Measurements from ENCODE around the gene LAGE3.
A peak's percentile ranks its signal among the peaks of the same experiment; 100 is the strongest.

The LAGE3 gene

DNA sequence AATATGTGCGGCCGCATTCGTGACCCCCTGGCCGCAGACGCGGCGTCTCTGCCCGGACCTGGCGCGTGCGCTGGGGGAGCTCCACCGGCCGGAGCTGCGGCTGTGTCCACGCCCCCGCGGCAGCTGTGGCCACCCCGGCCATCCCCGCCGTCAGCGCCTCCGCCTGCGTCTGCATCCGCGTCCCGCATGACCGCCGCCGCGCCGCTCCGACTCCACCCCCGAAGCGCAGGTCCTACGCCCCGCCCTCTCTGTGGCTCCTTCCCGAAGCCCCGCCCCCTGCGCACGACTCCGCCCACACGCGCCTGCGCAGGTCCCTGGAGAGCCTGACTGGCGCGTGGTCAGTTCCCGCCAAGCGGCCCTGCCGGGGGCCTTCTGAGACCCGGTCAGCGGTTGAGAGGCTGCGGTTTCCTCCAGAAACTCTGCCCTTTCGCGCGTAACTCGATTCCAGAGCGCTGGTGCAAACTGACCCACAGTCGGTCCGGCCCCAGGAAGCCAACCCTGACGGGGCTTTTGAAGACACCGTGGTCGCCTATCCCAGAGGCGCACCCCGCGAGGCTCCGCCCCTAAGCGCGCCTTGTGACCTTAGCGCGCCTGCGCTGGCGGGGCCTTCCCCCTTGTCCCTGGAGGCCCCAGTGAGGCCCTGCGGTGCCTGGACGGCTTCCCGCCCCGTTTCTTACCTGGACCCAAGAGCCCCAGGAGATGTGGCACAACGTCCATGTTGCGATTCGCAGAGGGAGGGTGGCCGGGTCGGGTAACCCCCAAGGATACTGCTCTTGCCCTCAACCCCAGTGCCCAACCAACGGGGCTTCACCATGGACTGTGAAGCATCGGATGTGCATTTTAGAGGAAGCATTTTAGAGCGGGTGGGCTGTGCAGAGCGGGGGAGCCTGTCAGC is at the start of gene LAGE3:
TSS of gene LAGE3 (minus strand) at position 554 of the 895 bp plus-strand sequence. CDS start at position 188, 366 bp downstream.
- peak; percentile 82 for DNase-seq

DNA sequence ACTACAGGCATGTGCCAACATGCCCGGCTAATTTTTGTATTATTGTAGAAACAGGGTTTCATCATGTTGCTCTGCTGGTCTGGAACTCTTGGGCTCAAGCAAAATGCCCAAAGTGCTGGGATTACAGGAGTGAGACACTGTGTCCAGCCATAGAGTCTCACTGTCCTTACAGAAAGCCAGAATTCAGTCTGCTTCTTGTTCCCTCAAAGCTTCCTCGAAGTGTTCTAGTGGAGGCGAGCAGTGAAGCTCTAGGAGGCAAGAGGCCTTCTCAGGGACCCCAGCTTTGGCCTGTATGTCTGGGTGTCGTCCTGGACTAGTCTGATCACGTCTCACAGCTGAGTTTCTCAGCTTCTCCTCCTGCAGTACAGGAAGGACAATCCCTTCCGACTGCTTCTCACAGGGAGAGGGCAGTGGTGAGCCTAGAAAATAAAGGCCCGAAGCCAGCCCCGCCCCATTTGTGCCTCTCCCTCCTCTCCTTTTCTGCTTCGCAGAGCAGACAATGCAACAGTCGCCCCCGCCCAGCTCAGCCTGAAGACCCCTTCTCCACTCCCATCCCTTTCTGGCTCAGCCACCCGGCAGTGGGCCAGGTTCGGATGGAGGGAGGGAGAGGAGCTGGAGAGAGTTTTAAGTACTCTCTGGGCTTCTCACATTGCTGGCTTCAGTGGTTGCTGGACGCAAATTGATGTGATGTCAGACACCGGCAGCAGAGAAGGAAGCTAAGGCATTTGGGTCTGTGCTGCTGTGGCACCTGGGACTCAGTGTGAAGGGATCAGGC is 48.0 kb upstream of the LAGE3 start:
- DNase-seq, result peak; percentile 64

- DNase-seq, result no peak
These were observed 46.8 kb upstream of the LAGE3 start for GRCh38 chrX:154525606-154526490.

- DNase-seq, result no peak
These were observed 40.3 kb upstream of the LAGE3 start for GRCh38 chrX:154519389-154519788.

DNA sequence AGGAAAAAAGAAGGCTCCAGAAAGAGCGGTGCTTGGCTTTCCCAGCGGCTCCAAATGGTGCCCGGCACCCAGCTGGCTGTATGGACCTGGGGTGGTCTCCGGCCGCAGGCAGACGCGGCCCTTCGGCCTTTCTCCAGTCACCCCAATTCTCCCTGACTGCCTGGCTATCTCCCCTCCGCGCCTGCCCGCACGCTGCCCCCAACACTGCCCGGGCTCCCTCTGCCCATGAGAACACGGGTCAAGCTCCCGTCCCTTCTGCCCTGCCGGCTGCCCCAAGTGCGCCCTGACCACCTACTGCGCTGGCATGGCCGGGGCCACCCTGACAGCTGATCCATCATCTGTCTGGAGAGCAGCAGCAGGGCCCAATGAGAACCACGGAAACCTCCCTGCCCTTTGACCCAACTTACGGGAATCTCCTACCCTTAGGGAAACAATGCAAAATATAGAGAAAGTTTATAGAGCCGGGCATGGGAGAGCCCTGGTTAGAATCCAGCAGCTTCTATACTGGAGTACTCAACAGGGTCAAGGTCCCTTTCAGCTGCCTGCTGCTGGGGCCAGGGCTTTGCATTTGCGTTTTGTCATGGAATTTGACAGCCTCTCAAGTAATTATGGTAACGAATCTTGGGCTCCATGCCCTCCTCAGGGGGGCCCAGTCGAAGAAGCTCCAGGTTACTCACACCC is 38.2 kb upstream of the LAGE3 start:
- no peak for DNase-seq

DNA sequence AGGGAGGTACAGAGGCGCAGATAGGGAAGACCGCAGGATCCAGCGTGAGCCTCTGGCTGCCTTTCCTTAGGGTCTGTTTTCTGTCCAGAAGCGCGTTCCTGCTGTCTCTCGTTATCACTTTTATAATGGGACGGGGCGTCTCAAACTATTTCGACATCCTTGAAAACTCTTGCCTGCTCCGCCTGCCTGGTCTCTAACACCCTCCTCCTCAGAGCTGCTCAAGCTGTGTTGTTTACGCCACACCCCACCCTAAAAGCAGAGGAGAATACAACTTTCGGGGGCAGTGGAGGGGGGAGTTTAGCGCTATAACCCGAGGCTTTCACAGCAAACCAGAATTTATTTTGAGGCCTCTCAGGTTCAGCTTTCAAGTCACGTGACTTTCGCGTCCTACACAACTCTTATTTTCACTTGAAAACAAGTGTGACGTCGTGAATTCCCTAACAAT is 37.6 kb upstream of the LAGE3 start:
- DNase-seq, result peak; percentile 25

DNA sequence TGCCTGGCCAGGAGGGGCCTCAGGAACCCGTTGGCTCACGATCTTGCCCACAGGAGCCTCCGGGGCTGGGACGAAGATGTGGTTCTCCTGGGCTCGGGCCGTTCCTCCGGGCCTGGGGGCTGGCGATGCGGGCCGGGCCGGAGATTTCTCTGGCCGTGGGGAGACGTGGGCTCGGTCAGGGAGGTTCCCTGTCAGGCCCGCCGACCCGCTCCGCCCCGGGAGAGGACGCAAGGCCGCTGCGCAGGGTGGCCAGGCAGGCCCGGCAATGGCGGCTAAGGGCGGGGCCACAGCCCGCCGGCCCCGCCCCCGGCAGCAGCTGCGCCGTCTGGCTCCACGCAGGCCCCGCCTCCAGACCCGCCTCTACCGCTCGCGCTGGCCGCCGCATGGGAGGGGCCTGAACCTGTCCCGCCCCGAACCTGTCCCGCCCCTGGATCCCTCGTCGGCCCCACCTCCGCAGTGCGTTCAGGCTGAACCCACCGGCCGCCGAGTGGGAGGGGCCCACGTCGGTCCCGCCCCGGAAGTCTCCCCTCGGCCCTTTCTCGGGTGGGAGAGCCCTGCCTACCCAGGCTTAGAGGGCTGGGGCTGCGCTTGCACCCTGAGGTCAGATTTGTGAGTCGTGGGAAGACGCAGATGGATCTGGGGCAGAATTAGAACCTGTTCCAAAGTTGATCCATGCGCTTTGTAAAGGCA is 37.0 kb upstream of the LAGE3 start, which contains the start of gene FAM3A:
TSS of gene FAM3A (minus strand) at position 267 of the 690 bp plus-strand sequence. CDS start 460 bp downstream, outside the sequence.
- peak; percentile 87 for DNase-seq

GRCh38 chrX:154515090-154515965 is 36.2 kb upstream of the LAGE3 start:
- no peak for DNase-seq

GRCh38 chrX:154513716-154514115 is 34.6 kb upstream of the LAGE3 start:
- no peak for DNase-seq

DNA sequence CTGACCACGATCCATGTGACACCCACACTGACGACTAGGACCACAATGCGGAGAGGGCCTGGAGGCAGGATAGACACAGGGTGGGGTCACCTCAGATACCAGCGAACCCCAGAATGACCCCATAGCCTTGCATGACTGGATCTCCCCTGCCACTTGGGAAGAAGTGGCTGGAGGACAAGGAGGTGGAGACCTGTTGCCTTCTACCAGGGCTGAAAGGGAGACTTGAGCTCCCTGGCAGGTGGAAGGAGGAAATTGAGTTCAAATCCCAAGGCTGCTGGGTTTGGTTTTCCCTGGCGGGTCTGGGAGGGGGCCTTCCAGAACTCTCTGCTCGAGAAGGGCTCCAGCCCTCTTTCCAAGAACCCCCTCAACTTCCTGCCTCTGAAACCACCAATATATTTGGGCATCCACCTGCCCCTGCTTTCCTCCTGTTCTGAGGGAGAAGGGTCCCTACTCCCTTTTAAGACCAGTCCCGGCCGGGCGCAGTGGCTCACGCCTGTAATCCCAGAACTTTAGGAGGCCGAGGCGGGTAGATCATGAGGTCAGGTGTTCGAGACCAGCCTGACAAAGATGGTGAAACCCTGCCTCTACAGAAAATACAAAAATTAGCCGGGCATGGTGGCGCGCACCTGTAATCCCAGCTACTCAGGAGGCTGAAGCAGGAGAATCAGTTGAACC is 33.9 kb upstream of the LAGE3 start:
- no peak for DNase-seq

DNA sequence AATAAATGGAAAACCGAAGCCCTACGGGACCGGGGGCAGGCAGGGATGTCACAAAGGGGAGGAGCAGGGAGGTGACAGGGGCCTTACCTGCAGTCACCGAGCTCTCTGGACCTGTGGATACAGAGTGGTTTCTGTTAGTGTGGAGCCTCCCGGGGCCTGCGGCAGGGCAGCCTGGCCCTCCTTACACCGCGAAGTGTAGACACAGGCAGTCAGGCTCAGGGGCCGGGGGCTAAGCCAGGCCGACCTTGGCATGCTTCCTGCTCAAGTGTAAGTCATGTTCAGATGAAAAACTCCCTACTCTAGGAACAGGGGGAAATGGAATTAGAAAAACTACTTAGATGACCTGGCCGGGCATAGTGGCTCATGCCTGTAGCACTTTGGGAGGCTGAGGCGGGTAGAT is 32.7 kb upstream of the LAGE3 start:
- no peak for DNase-seq

DNA sequence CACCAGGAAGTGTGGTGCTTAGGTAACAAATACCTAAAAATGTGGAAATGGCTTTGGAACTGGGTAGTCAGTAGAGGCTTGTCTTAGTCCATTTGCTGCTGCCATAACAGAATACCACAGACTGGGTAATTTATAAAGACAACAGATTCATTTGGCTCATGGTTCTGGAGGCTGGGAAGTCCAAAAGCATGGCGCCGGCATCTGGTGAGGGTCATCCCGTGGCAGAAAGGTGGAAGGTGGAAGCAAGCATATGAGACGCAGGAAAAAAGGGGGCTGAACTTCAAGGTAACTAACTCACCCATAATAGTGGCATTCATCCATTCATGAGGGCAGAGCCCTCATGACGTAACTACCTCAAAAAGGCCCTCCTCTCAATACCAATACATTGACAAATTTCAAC is 30.4 kb upstream of the LAGE3 start:
- no peak for DNase-seq

GRCh38 chrX:154508384-154508745 is 29.3 kb upstream of the LAGE3 start:
- DNase-seq, result no peak

GRCh38 chrX:154507673-154508383 is 28.7 kb upstream of the LAGE3 start:
- no peak for DNase-seq

DNA sequence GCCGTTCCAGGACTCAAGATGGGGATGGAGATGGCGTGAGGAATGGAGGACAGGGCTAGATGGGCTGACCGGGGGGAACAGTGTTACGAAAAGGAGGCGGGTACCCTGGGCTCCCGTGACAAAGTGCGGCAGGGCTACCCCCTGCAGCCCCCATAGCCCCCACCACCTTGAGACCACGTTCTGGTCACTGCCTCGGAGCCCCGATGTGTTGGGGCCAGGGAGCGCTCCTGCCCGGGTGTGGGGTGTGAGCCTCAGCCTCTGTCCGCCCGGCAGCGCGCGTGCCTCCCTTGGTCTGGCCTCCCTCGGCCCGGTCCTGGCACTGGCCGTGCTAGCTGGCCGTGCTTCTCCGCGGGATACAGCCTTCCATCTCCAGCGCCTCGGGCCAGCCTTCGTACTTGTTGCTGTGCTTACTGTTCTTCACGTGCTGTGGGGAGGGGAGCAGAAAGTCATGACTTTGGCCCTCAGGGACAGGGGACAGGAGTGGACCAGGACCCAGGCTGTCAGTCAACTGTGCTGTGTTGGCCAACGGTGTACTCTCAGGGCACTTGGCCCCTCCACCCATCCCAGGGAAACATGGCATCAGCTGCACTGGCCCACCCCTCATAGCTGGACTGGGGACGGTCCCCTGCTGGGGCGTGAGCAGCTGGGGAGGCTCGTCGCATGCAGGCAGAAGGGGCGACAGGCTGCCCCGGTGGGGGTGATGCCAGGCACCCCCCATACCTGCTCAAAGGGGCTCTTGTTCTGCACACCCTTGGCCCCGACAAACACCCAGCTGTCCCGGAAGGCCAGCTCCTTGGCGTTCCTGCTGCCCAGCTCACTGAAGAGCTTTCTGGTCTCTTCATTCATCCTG is 27.6 kb upstream of the LAGE3 start:
- no peak for DNase-seq

- DNase-seq, result peak; percentile 62
These were observed 26.7 kb upstream of the LAGE3 start for GRCh38 chrX:154505734-154506133.

GRCh38 chrX:154502989-154503388 is 23.9 kb upstream of the LAGE3 start:
- DNase-seq, result no peak

GRCh38 chrX:154502098-154502497 is 23.0 kb upstream of the LAGE3 start:
- DNase-seq, result no peak
